ENCODE results near the gene PLB1.

Gene PLB1

GRCh38 chr2:28639836-28640235 is 144.0 kb downstream of the PLB1 start:
- H3K4me1 ChIP-seq (ENCODE audit: control insufficient read depth, insufficient read depth, low read length): peaks cover 48% of the 10 kb centered on the region
- no peak overlapping the region for H3K27ac ChIP-seq (ENCODE audit: low read length)

GRCh38 chr2:28640260-28640907 is 144.5 kb downstream of the PLB1 start:
- peaks cover 49% of the 10 kb centered on the region for H3K4me1 ChIP-seq (ENCODE audit: control insufficient read depth, insufficient read depth, low read length)
- H3K27me3 ChIP-seq (ENCODE audit: control insufficient read depth in 1 of 2, insufficient read depth in 2 of 2, low read length in 2 of 2): no peaks in the 10 kb centered on the region
- no peak overlapping the region for H3K4me3 ChIP-seq (ENCODE audit: low read length in 2 of 2)
- H3K27ac ChIP-seq (ENCODE audit: low read length): no peak overlapping the region
- H3K36me3 ChIP-seq (ENCODE audit: control insufficient read depth in 2 of 2, insufficient read depth in 2 of 2, low read length in 2 of 2): no peaks in the 10 kb centered on the region
- no peaks in the 10 kb centered on the region for H3K9me3 ChIP-seq (ENCODE audit: control insufficient read depth in 2 of 2, low read length in 2 of 2)
- no peak overlapping the region for H3K9ac ChIP-seq (ENCODE audit: low read length in 2 of 2)

More at GRCh38 chr2:28639836-28640235, 144.0 kb downstream of the PLB1 start:
- H3K4me3 ChIP-seq (ENCODE audit: low read length in 2 of 2): no peak overlapping the region
- no peak overlapping the region for H3K9ac ChIP-seq (ENCODE audit: low read length in 2 of 2)
- H3K36me3 ChIP-seq (ENCODE audit: control insufficient read depth in 2 of 2, insufficient read depth in 2 of 2, low read length in 2 of 2): no peaks in the 10 kb centered on the region
- H3K9me3 ChIP-seq (ENCODE audit: control insufficient read depth in 2 of 2, low read length in 2 of 2): no peaks in the 10 kb centered on the region
- H3K27me3 ChIP-seq (ENCODE audit: control insufficient read depth in 1 of 2, insufficient read depth in 2 of 2, low read length in 2 of 2): no peaks in the 10 kb centered on the region

- Histone ChIP-seq H3K4me3 (ENCODE audit: low read length in 2 of 2) (no peak overlapping the region), H3K9me3 (ENCODE audit: control insufficient read depth in 2 of 2, low read length in 2 of 2) (no peaks in the 10 kb centered on the region), H3K36me3 (ENCODE audit: control insufficient read depth in 2 of 2, insufficient read depth in 2 of 2, low read length in 2 of 2) (no peaks in the 10 kb centered on the region), H3K27me3 (ENCODE audit: control insufficient read depth in 1 of 2, insufficient read depth in 2 of 2, low read length in 2 of 2) (no peaks in the 10 kb centered on the region), H3K4me1 (ENCODE audit: control insufficient read depth, insufficient read depth, low read length) (peaks cover 46% of the 10 kb centered on the region), H3K9ac (ENCODE audit: low read length in 2 of 2) (no peak overlapping the region), H3K27ac (ENCODE audit: low read length) (no peak overlapping the region)
These were observed 145.0 kb downstream of the PLB1 start for GRCh38 chr2:28640908-28641300.

GRCh38 chr2:28642796-28643195 is 146.9 kb downstream of the PLB1 start:
- H3K27me3 ChIP-seq (ENCODE audit: control insufficient read depth in 1 of 2, insufficient read depth in 2 of 2, low read length in 2 of 2): no peaks in the 10 kb centered on the region
- H3K9me3 ChIP-seq (ENCODE audit: control insufficient read depth in 2 of 2, low read length in 2 of 2): no peaks in the 10 kb centered on the region
- H3K9ac ChIP-seq (ENCODE audit: low read length in 2 of 2): no peak overlapping the region
- no peak overlapping the region for H3K27ac ChIP-seq (ENCODE audit: low read length)
- no peak overlapping the region for H3K4me3 ChIP-seq (ENCODE audit: low read length in 2 of 2)
- H3K36me3 ChIP-seq (ENCODE audit: control insufficient read depth in 2 of 2, insufficient read depth in 2 of 2, low read length in 2 of 2): no peaks in the 10 kb centered on the region
- H3K4me1 ChIP-seq (ENCODE audit: control insufficient read depth, insufficient read depth, low read length): peaks cover 33% of the 10 kb centered on the region

GRCh38 chr2:28643327-28643726 is 147.5 kb downstream of the PLB1 start:
- Histone ChIP-seq H3K27ac (ENCODE audit: low read length) (no peak overlapping the region), H3K4me1 (ENCODE audit: control insufficient read depth, insufficient read depth, low read length) (peaks cover 33% of the 10 kb centered on the region), H3K4me3 (ENCODE audit: low read length in 2 of 2) (no peak overlapping the region), H3K9me3 (ENCODE audit: control insufficient read depth in 2 of 2, low read length in 2 of 2) (no peaks in the 10 kb centered on the region), H3K36me3 (ENCODE audit: control insufficient read depth in 2 of 2, insufficient read depth in 2 of 2, low read length in 2 of 2) (no peaks in the 10 kb centered on the region), H3K27me3 (ENCODE audit: control insufficient read depth in 1 of 2, insufficient read depth in 2 of 2, low read length in 2 of 2) (no peaks in the 10 kb centered on the region), H3K9ac (ENCODE audit: low read length in 2 of 2) (no peak overlapping the region)

GRCh38 chr2:28643911-28644334 is 148.1 kb downstream of the PLB1 start:
- peaks cover 38% of the 10 kb centered on the region for H3K4me1 ChIP-seq (ENCODE audit: control insufficient read depth, insufficient read depth, low read length)
- no peak overlapping the region for H3K4me3 ChIP-seq (ENCODE audit: low read length in 2 of 2)
- no peaks in the 10 kb centered on the region for H3K36me3 ChIP-seq (ENCODE audit: control insufficient read depth in 2 of 2, insufficient read depth in 2 of 2, low read length in 2 of 2)
- H3K27me3 ChIP-seq (ENCODE audit: control insufficient read depth in 1 of 2, insufficient read depth in 2 of 2, low read length in 2 of 2): no peaks in the 10 kb centered on the region
- no peaks in the 10 kb centered on the region for H3K9me3 ChIP-seq (ENCODE audit: control insufficient read depth in 2 of 2, low read length in 2 of 2)
- H3K9ac ChIP-seq (ENCODE audit: low read length in 2 of 2): no peak overlapping the region
- peak overlapping the region; percentile 37 for H3K27ac ChIP-seq (ENCODE audit: low read length)

GRCh38 chr2:28644760-28645159 is 148.9 kb downstream of the PLB1 start:
- Histone ChIP-seq H3K4me1 (ENCODE audit: control insufficient read depth, insufficient read depth, low read length) (peaks cover 34% of the 10 kb centered on the region), H3K27me3 (ENCODE audit: control insufficient read depth in 1 of 2, insufficient read depth in 2 of 2, low read length in 2 of 2) (no peaks in the 10 kb centered on the region), H3K9ac (ENCODE audit: low read length in 2 of 2) (no peak overlapping the region), H3K36me3 (ENCODE audit: control insufficient read depth in 2 of 2, insufficient read depth in 2 of 2, low read length in 2 of 2) (no peaks in the 10 kb centered on the region), H3K4me3 (ENCODE audit: low read length in 2 of 2) (no peak overlapping the region), H3K27ac (ENCODE audit: low read length) (peak overlapping the region; percentile 18), H3K9me3 (ENCODE audit: control insufficient read depth in 2 of 2, low read length in 2 of 2) (no peaks in the 10 kb centered on the region)

GRCh38 chr2:28645553-28645952 is 149.7 kb downstream of the PLB1 start:
- no peaks in the 10 kb centered on the region for H3K36me3 ChIP-seq (ENCODE audit: control insufficient read depth in 2 of 2, insufficient read depth in 2 of 2, low read length in 2 of 2)
- H3K9me3 ChIP-seq (ENCODE audit: control insufficient read depth in 2 of 2, low read length in 2 of 2): no peaks in the 10 kb centered on the region
- H3K27ac ChIP-seq (ENCODE audit: low read length): peak overlapping the region; percentile 18
- no peaks in the 10 kb centered on the region for H3K27me3 ChIP-seq (ENCODE audit: control insufficient read depth in 1 of 2, insufficient read depth in 2 of 2, low read length in 2 of 2)
- no peak overlapping the region for H3K4me3 ChIP-seq (ENCODE audit: low read length in 2 of 2)
- H3K4me1 ChIP-seq (ENCODE audit: control insufficient read depth, insufficient read depth, low read length): peaks cover 32% of the 10 kb centered on the region
- H3K9ac ChIP-seq (ENCODE audit: low read length in 2 of 2): no peak overlapping the region

GRCh38 chr2:28647682-28648081 is 151.8 kb downstream of the PLB1 start:
- Histone ChIP-seq H3K27ac (ENCODE audit: low read length) (peak overlapping the region; percentile 62), H3K4me3 (ENCODE audit: low read length in 2 of 2) (no peak overlapping the region), H3K36me3 (ENCODE audit: control insufficient read depth in 2 of 2, insufficient read depth in 2 of 2, low read length in 2 of 2) (no peaks in the 10 kb centered on the region)

GRCh38 chr2:28648147-28648546 is 152.3 kb downstream of the PLB1 start:
- no peaks in the 10 kb centered on the region for H3K27me3 ChIP-seq (ENCODE audit: control insufficient read depth in 1 of 2, insufficient read depth in 2 of 2, low read length in 2 of 2)
- H3K4me3 ChIP-seq (ENCODE audit: low read length in 2 of 2): peak overlapping the region in 1 of 2 donors; percentile 29
- peaks cover 30% of the 10 kb centered on the region for H3K4me1 ChIP-seq (ENCODE audit: control insufficient read depth, insufficient read depth, low read length)
- peak overlapping the region in 1 of 2 donors; percentile 26 for H3K9ac ChIP-seq (ENCODE audit: low read length in 2 of 2)
- peak overlapping the region; percentile 62 for H3K27ac ChIP-seq (ENCODE audit: low read length)
- H3K9me3 ChIP-seq (ENCODE audit: control insufficient read depth in 2 of 2, low read length in 2 of 2): no peaks in the 10 kb centered on the region
- H3K36me3 ChIP-seq (ENCODE audit: control insufficient read depth in 2 of 2, insufficient read depth in 2 of 2, low read length in 2 of 2): no peaks in the 10 kb centered on the region

More at GRCh38 chr2:28647682-28648081, 151.8 kb downstream of the PLB1 start:
- no peaks in the 10 kb centered on the region for H3K27me3 ChIP-seq (ENCODE audit: control insufficient read depth in 1 of 2, insufficient read depth in 2 of 2, low read length in 2 of 2)
- peaks cover 32% of the 10 kb centered on the region for H3K4me1 ChIP-seq (ENCODE audit: control insufficient read depth, insufficient read depth, low read length)
- no peaks in the 10 kb centered on the region for H3K9me3 ChIP-seq (ENCODE audit: control insufficient read depth in 2 of 2, low read length in 2 of 2)
- no peak overlapping the region for H3K9ac ChIP-seq (ENCODE audit: low read length in 2 of 2)

GRCh38 chr2:28648671-28649395 is 153.0 kb downstream of the PLB1 start:
- Histone ChIP-seq H3K27ac (ENCODE audit: low read length) (peak overlapping the region; percentile 62), H3K27me3 (ENCODE audit: control insufficient read depth in 1 of 2, insufficient read depth in 2 of 2, low read length in 2 of 2) (no peaks in the 10 kb centered on the region), H3K36me3 (ENCODE audit: control insufficient read depth in 2 of 2, insufficient read depth in 2 of 2, low read length in 2 of 2) (no peaks in the 10 kb centered on the region), H3K9me3 (ENCODE audit: control insufficient read depth in 2 of 2, low read length in 2 of 2) (no peaks in the 10 kb centered on the region), H3K4me3 (ENCODE audit: low read length in 2 of 2) (no peak overlapping the region), H3K4me1 (ENCODE audit: control insufficient read depth, insufficient read depth, low read length) (peaks cover 27% of the 10 kb centered on the region), H3K9ac (ENCODE audit: low read length in 2 of 2) (peak overlapping the region in 1 of 2 donors; percentile 26)
